Testis (tissue), 2 donors: ENCODE data around the gene GCNT2.

Experiments
- POLR2A ChIP-seq: fragments of 450-650 bp; IDR thresholded peaks from one replicate; pipeline ENCODE4 v1.6.1; 2017; ENCODE audit warnings: antibody characterized with exemption, mild to moderate bottlenecking, moderate library complexity
- TF ChIP-seq, protein P1 (sequence below), 3 experiments: fragments of 450-650 bp in 2 of 3; fragments of 200-600 bp in 1 of 3; sonication (generic) in 1 of 3; IDR thresholded peaks; one replicate each; pipeline ENCODE4 v1.5.1; 2016 to 2019; ENCODE audit warnings: antibody characterized with exemption in 3 of 3, mild to moderate bottlenecking in 2 of 3, moderate library complexity in 1 of 3

DNA sequence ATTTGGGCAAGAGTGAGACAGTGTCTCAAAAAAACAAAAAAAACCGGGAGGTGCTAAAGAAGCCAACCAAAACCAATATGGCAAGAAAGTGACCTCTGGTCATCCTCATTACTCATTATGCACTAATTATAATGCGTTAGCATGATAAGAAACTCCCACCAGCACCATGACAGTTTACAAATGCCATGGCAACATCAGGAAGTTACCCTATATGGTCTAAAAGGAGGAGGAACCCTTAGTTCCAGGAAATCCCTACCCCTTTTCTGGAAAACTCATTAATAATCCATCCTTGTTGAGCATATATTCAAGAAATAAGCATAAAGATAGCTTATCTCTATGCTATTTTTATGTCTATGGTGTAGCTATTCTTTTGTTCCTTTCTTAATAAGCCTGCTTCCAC is 141.6 kb downstream of the GCNT2 start:
- TF ChIP-seq, protein P1, sequence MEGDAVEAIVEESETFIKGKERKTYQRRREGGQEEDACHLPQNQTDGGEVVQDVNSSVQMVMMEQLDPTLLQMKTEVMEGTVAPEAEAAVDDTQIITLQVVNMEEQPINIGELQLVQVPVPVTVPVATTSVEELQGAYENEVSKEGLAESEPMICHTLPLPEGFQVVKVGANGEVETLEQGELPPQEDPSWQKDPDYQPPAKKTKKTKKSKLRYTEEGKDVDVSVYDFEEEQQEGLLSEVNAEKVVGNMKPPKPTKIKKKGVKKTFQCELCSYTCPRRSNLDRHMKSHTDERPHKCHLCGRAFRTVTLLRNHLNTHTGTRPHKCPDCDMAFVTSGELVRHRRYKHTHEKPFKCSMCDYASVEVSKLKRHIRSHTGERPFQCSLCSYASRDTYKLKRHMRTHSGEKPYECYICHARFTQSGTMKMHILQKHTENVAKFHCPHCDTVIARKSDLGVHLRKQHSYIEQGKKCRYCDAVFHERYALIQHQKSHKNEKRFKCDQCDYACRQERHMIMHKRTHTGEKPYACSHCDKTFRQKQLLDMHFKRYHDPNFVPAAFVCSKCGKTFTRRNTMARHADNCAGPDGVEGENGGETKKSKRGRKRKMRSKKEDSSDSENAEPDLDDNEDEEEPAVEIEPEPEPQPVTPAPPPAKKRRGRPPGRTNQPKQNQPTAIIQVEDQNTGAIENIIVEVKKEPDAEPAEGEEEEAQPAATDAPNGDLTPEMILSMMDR (IDR thresholded peaks at IDR 0.05) = no peak
- no peak for TF ChIP-seq POLR2A
